ENCODE data around the gene CIB2. TPM values are rescaled to one million over a fixed set of nuclear protein-coding genes. Genes with fewer than 3 reads are reported as not detected.
A peak's percentile ranks its signal among the peaks of the same experiment; 100 is the strongest.

Gene CIB2
- total RNA-seq, 1 experiment from 2014 or later = 43.2 TPM

DNA sequence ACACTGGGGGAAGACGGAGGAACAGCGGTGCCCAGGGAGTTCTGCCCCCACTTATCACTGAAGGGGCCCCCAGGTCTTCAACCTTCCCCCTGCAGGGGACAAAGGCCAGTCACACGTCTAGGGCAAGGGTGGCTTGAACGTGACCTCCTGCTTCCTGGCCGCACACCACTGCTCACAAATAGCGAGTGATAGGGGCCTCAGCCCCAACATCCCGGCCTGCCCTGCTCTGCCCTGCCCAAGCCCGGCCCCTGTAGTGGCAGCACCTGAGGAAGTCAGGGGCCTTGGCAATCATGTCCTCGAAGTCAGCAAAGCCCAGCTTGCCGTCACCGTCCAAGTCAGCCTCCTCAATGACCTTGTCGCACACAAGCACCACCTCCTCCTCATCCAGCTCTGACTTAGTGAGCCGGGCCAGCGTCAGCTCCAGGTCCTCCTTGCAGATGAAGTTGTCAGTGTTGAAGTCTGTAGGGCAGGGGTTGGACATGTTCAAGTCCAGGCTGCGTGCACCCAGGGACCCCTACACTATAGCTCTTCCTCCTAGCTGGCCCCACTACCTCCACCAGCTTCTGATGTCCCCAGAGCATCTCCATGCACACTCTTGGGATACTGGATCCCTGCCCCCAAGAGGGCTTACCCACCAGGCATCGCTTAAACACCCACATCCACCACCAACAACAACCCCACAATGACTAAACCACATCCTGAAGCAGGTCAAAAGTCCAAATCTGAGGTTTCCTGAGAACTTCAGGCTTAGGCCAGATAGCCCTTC, 25.6 kb downstream of the CIB2 start:
- no peak overlapping the region for H3K18ac ChIP-seq (ENCODE audit: insufficient read length, low read depth, low read length)
- no peak overlapping the region for H2BK12ac ChIP-seq (ENCODE audit: insufficient read length, low read depth, low read length)
- no peaks in the 10 kb centered on the region for H3K27me3 ChIP-seq (ENCODE audit: insufficient read depth, low read length)
- Mint-ChIP-seq H3K4me1 (peaks cover 0 to 5% of the 10 kb centered on the region in 2 experiments; a peak in 2 of 4 replicates), H3K27ac (peak overlapping the region in 1 of 3 experiments; percentile 95; a peak in 2 of 7 replicates), H3K4me3 (no peak overlapping the region), H3K36me3 (ENCODE audit: insufficient read depth in 1 of 3, low read depth in 3 of 3) (peaks cover 4 to 14% (median 7%) of the 10 kb centered on the region in 3 experiments; a peak in 5 of 7 replicates), H3K9me3 (no peaks in the 10 kb centered on the region), H3K27me3 (ENCODE audit: low read depth) (no peaks in the 10 kb centered on the region)
- no peak overlapping the region for H3K14ac ChIP-seq (ENCODE audit: insufficient read depth, low read length)
- H3T11ph ChIP-seq (ENCODE audit: low read length) = no peak overlapping the region
- TF ChIP-seq, protein P1, sequence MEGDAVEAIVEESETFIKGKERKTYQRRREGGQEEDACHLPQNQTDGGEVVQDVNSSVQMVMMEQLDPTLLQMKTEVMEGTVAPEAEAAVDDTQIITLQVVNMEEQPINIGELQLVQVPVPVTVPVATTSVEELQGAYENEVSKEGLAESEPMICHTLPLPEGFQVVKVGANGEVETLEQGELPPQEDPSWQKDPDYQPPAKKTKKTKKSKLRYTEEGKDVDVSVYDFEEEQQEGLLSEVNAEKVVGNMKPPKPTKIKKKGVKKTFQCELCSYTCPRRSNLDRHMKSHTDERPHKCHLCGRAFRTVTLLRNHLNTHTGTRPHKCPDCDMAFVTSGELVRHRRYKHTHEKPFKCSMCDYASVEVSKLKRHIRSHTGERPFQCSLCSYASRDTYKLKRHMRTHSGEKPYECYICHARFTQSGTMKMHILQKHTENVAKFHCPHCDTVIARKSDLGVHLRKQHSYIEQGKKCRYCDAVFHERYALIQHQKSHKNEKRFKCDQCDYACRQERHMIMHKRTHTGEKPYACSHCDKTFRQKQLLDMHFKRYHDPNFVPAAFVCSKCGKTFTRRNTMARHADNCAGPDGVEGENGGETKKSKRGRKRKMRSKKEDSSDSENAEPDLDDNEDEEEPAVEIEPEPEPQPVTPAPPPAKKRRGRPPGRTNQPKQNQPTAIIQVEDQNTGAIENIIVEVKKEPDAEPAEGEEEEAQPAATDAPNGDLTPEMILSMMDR (conservative IDR thresholded peaks at IDR 0.05) = no peak
- H3K23ac ChIP-seq (ENCODE audit: insufficient read length, low read depth, low read length) = no peak overlapping the region
- no peak overlapping the region for H4K5ac ChIP-seq (ENCODE audit: insufficient read length, low read depth, low read length)
- H2BK20ac ChIP-seq (ENCODE audit: low read depth, low read length, poor library complexity, severe bottlenecking) = no peak overlapping the region
- WGBS (ENCODE audit: extremely low coverage, insufficient read length, low lambda C conversion rate) = no CpG with 5 or more reads among the region's 16 CpGs
- H2BK5ac ChIP-seq (ENCODE audit: insufficient read length, low read length) = no peak overlapping the region
- H4K91ac ChIP-seq (ENCODE audit: insufficient read length, low read depth, low read length) = no peak overlapping the region
- H2AFZ ChIP-seq (ENCODE audit: low read length) = no peak overlapping the region
- no peak overlapping the region for H3K4me2 ChIP-seq (ENCODE audit: insufficient read depth, insufficient read length, low read length)
- no peak for DNase-seq
- no peaks in the 10 kb centered on the region for H3K79me2 ChIP-seq (ENCODE audit: insufficient read depth, low read length)
- no peaks in the 10 kb centered on the region for H3K9me3 ChIP-seq (ENCODE audit: control insufficient read depth, low read depth, low read length)
- no peak overlapping the region for H2BK15ac ChIP-seq (ENCODE audit: low read depth, low read length)
- no peaks in the 10 kb centered on the region for H4K20me1 ChIP-seq (ENCODE audit: control insufficient read depth, insufficient read depth, insufficient read length)
- no peak overlapping the region for H3K4ac ChIP-seq (ENCODE audit: low read depth, low read length)
- H3K56ac ChIP-seq (ENCODE audit: insufficient read length, low read depth, low read length) = no peak overlapping the region
- H4K8ac ChIP-seq (replicated peaks; ENCODE audit: insufficient read length, low read depth, low read length) = no peak overlapping the region
- no peak overlapping the region for H3K27ac ChIP-seq (ENCODE audit: insufficient read length, low read depth, low read length)
- no peaks in the 10 kb centered on the region for H3K79me1 ChIP-seq (ENCODE audit: insufficient read depth, low read depth, low read length, poor library complexity, severe bottlenecking)
- H3K23me2 ChIP-seq (ENCODE audit: insufficient read length, low read depth, low read length, poor library complexity, severe bottlenecking) = no peaks in the 10 kb centered on the region
- no peaks in the 10 kb centered on the region for H3K4me1 ChIP-seq (ENCODE audit: insufficient read depth, low read length)
- H2BK120ac ChIP-seq (ENCODE audit: low read depth, low read length, poor library complexity, severe bottlenecking) = no peak overlapping the region
- H3K9ac ChIP-seq (ENCODE audit: extremely low read depth, insufficient read length, low read length) = no peak overlapping the region
- H2AK5ac ChIP-seq (ENCODE audit: insufficient read length, low read length) = no peak overlapping the region
